ENCODE data around the gene PSMF1.

PSMF1 gene

GRCh38 chr20:1118336-1119127, at the start of gene PSMF1:
Gene PSMF1, plus strand, starts transcription at chr20:1118602. Its CDS starts 172 bp downstream, at chr20:1118774.
- DNase-seq, result peak; percentile 86 to 94 (median 90)

GRCh38 chr20:1072258-1072657, 46.1 kb upstream of the PSMF1 start:
- DNase-seq, result no peak

GRCh38 chr20:1075616-1076015, 42.8 kb upstream of the PSMF1 start:
- no peak for DNase-seq

- no peak for DNase-seq
These were observed 36.5 kb upstream of the PSMF1 start for GRCh38 chr20:1081891-1082290.

- no peak for DNase-seq
These were observed 34.8 kb upstream of the PSMF1 start for GRCh38 chr20:1083431-1084080.

- DNase-seq, result no peak
These were observed 32.7 kb upstream of the PSMF1 start for GRCh38 chr20:1085492-1086276.

GRCh38 chr20:1086277-1087213, 31.9 kb upstream of the PSMF1 start:
- no peak for DNase-seq

- DNase-seq, result no peak
These were observed 31.0 kb upstream of the PSMF1 start for GRCh38 chr20:1087311-1087905.

GRCh38 chr20:1094751-1095150, 23.7 kb upstream of the PSMF1 start:
- DNase-seq, result no peak

GRCh38 chr20:1101533-1101932, 16.9 kb upstream of the PSMF1 start:
- no peak for DNase-seq

- DNase-seq, result no peak
These were observed 16.4 kb upstream of the PSMF1 start for GRCh38 chr20:1102016-1102415.

- no peak for DNase-seq
These were observed 14.7 kb upstream of the PSMF1 start for GRCh38 chr20:1103751-1104150.

GRCh38 chr20:1105599-1106194, 12.7 kb upstream of the PSMF1 start:
- no peak for DNase-seq

- DNase-seq, result no peak
These were observed 11.2 kb upstream of the PSMF1 start for GRCh38 chr20:1107176-1107575.

- DNase-seq, result peak; percentile 7 to 48 (median 15)
These were observed 9.9 kb upstream of the PSMF1 start for GRCh38 chr20:1108437-1108920.

- no peak for DNase-seq
These were observed 5.5 kb upstream of the PSMF1 start for GRCh38 chr20:1112908-1113307.

GRCh38 chr20:1118004-1118335, 432 bp upstream of the PSMF1 start:
- DNase-seq, result no peak

GRCh38 chr20:1119128-1119505, 715 bp downstream of the PSMF1 start:
- no peak for DNase-seq

- no peak for DNase-seq
These were observed 1.1 kb downstream of the PSMF1 start for GRCh38 chr20:1119524-1119923.

GRCh38 chr20:1121429-1121828, 3.0 kb downstream of the PSMF1 start:
- DNase-seq, result no peak

Measured in activated CD4-positive, CD25-positive, alpha-beta regulatory T cell (primary cell).